Panc1 (cell line): ENCODE results near the gene NPPB. TPM values are rescaled to one million over a fixed set of nuclear protein-coding genes. Genes with fewer than 3 reads are reported as not detected.

Source experiments
- ATAC-seq: fragments of 200-7000 bp; cut with Tn5 transposase; 2 replicates; pipeline ENCODE4 v1.9.1; 2020; ENCODE audit warnings: mild to moderate bottlenecking, moderate library complexity
- BruUV-seq: library from RNA; stranded (reverse); fragments of 400-500 nt; replicated peaks from 2 replicates; lab custom pipeline; 2021; lab: Mats Ljungman, UMichigan
- CTCF ChIA-PET: fragments of 300-600 bp; sonication (Branson Sonifier 250); formaldehyde crosslinking; loops from one replicate; lab custom pipeline; 2022; ENCODE audit warnings: antibody characterized with exemption; lab: Charles Lee
- POLR2A ChIA-PET: fragments of 300-600 bp; sonication (Branson Sonifier 250); formaldehyde crosslinking; loops from one replicate; lab custom pipeline; 2022; ENCODE audit warnings: antibody characterized with exemption; lab: Charles Lee
- DNase-seq: peaks from one replicate; pipeline ENCODE4 v3.0.0-alpha.2; 2010; ENCODE audit warnings: low read depth, low spot score
- H3K27ac ChIP-seq: 2 replicates; pipeline ENCODE4 v1.5.1; 2011; ENCODE audit warnings: mild to moderate bottlenecking, low read length, inconsistent platforms
- H3K27me3 ChIP-seq: fragments of 200-500 bp; sonication (Bioruptor generic); 2 replicates; pipeline ENCODE4 v1.6.0; 2014; ENCODE audit warnings: low read length, inconsistent platforms; ENCODE audit not compliant: control insufficient read depth, insufficient read depth
- H3K36me3 ChIP-seq: fragments of 200-500 bp; sonication (Bioruptor generic); 2 replicates; pipeline ENCODE4 v1.5.1; 2014; ENCODE audit warnings: inconsistent platforms, mild to moderate bottlenecking, low read length, moderate library complexity; ENCODE audit not compliant: control insufficient read depth, insufficient read depth
- H3K4me1 ChIP-seq: 2 replicates; pipeline ENCODE4 v1.5.1; 2011; ENCODE audit warnings: inconsistent platforms, mild to moderate bottlenecking, low read length, moderate library complexity; ENCODE audit not compliant: control insufficient read depth, insufficient read depth
- H3K4me3 ChIP-seq, 2 experiments: 2 replicates each; pipeline ENCODE4 v1.5.1; 2011 to 2012; ENCODE audit warnings: low read depth in 2 of 2, low read length in 2 of 2, mild to moderate bottlenecking in 2 of 2, inconsistent platforms in 1 of 2, moderate library complexity in 1 of 2
- H3K9me3 ChIP-seq: fragments of 200-500 bp; sonication (Bioruptor generic); 2 replicates; pipeline ENCODE4 v1.5.1; 2014; ENCODE audit warnings: low read depth, mild to moderate bottlenecking, inconsistent platforms, low read length, moderate library complexity; ENCODE audit not compliant: control insufficient read depth, insufficient read depth
- CTCF ChIP-seq: fragments of 450-650 bp; IDR thresholded peaks from 2 replicates; pipeline ENCODE4 v1.5.1; 2017; ENCODE audit warnings: mild to moderate bottlenecking
- POLR2AphosphoS5 ChIP-seq: IDR thresholded peaks from 2 replicates; pipeline ENCODE4 v1.6.1; 2012; ENCODE audit warnings: mild to moderate bottlenecking, low read depth, low read length, moderate library complexity
- REST ChIP-seq, 2 experiments: IDR thresholded peaks; 2 replicates each; pipeline ENCODE4 v1.6.1; 2011 to 2012; ENCODE audit warnings: low read depth in 2 of 2, control low read depth in 1 of 2, low read length in 1 of 2, mild to moderate bottlenecking in 1 of 2, moderate library complexity in 1 of 2; ENCODE audit not compliant: insufficient read depth in 1 of 2
- SIN3A ChIP-seq: IDR thresholded peaks from 2 replicates; pipeline ENCODE4 v1.6.1; 2012; ENCODE audit warnings: low read depth, mild to moderate bottlenecking, low read length, moderate library complexity, borderline replicate concordance; ENCODE audit not compliant: insufficient read depth
- TCF7L2 ChIP-seq: IDR thresholded peaks from 2 replicates; pipeline ENCODE4 v1.6.1; 2011; ENCODE audit warnings: mild to moderate bottlenecking, low read depth, low read length, inconsistent platforms
- in situ Hi-C: cut with HindIII; loops from 2 replicates; pipeline ENCODE4 v1.10.0; 2016; ENCODE audit warnings: low sequenced_read_pairs, low pct_unique_long_range_greater_than_20kb
- intact Hi-C: fragments of 100-400 bp; cut with micrococcal nuclease; formaldehyde crosslinking; loops from one replicate; pipeline ENCODE4 v1.10.0; 2022; ENCODE audit not compliant: unreplicated experiment
- total RNA-seq: library from RNA; stranded (reverse); gene quantifications from one replicate; pipeline ENCODE4 v1.2.1, GENCODE V29; 2021; ENCODE audit not compliant: unreplicated experiment

The NPPB gene
- total RNA-seq, 1 experiment from 2014 or later: not detected

- no TSS peak for BruUV-seq
- Histone ChIP-seq H3K9me3 (no peaks in the 10 kb centered on the region), H3K4me1 (no peaks in the 10 kb centered on the region), H3K4me3 (no peak overlapping the region), H3K36me3 (no peaks in the 10 kb centered on the region), H3K27ac (no peak overlapping the region), H3K27me3 (no peaks in the 10 kb centered on the region)
- ChIA-PET POLR2A (interaction anchor here (0.8 kb wide), 1 partner anchor 38 kb away, joined by 3 read pairs; no protein-coding TSS in a partner anchor), CTCF (no interaction called here)
- TF ChIP-seq CTCF (no peak), SIN3A (no peak), POLR2AphosphoS5 (no peak), REST (IDR thresholded peaks at IDR 0.05; ENCODE audit: insufficient read depth in 1 of 2, low read depth in 2 of 2, low read length in 1 of 2) (no peak), TCF7L2 (no peak)
- ATAC-seq (no peak), DNase-seq (no peak)
- in situ Hi-C loops (no loop called here), intact Hi-C loops (no loop called here)
These were observed 11.0 kb upstream of the NPPB start for GRCh38 chr1:11869650-11870207.

- Histone ChIP-seq H3K27ac (no peak overlapping the region), H3K27me3 (no peaks in the 10 kb centered on the region), H3K4me1 (no peaks in the 10 kb centered on the region), H3K9me3 (no peaks in the 10 kb centered on the region), H3K4me3 (no peak overlapping the region), H3K36me3 (no peaks in the 10 kb centered on the region)
- no peak for ATAC-seq
- ChIA-PET POLR2A (interaction anchor here (0.6 kb wide), 1 partner anchor 59 kb away, joined by 4 read pairs; no protein-coding TSS in a partner anchor), CTCF (no interaction called here)
- intact Hi-C loops (no loop called here), in situ Hi-C loops (no loop called here)
- no TSS peak for BruUV-seq
- no peak for TF ChIP-seq POLR2AphosphoS5
- no peak for TF ChIP-seq SIN3A
- no peak for TF ChIP-seq TCF7L2
- no peak for TF ChIP-seq REST (IDR thresholded peaks at IDR 0.05; ENCODE audit: insufficient read depth in 1 of 2, low read depth in 2 of 2, low read length in 1 of 2)
- TF ChIP-seq CTCF: no peak
- DNase-seq: no peak
These were observed 10.4 kb upstream of the NPPB start for GRCh38 chr1:11869104-11869503.
